Measurements from ENCODE around the gene SPEF1.

DNA sequence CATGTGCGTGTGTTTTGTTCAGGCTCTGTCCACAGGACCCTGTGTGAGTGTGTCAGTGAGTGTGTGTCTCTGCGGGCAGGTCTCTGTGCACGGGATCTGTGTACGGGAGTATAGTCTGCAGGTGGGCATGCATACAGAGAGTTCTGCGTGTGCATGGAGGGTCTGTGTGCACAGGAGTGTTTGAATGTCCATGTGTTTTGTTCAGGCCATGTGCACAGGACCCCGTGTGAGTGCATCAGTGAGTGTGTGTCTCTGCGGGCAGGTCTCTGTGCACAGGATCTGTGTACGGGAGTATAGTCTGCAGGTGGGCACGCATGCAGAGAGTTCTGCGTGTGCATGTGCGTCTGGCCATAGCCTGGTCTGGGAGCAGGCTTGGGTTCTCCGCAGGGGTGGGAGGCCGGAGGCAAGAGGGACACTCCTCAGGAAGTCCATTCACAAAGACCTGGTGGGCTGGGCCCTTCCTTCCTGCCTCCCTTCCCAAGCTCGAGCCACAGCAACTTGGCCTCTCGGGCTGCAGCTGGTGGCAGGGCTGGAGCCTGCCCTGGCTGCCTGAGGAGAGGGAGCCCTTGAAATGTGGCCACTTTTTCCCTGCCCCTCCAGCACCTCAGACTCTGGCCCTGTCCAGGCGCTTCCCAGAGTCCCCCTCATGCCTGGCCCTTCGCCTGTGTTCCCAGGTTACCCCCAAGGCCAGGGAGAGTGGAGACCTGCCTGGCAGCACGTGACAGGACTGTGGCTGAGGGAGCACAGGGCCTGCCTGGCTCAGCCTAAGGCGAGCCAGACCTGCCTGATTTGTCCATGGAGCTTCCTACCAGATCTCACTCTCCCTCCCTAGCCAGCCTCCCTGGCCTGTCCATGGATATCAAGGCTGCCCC, 42.0 kb downstream of the SPEF1 start:
- TF ChIP-seq, protein P1, sequence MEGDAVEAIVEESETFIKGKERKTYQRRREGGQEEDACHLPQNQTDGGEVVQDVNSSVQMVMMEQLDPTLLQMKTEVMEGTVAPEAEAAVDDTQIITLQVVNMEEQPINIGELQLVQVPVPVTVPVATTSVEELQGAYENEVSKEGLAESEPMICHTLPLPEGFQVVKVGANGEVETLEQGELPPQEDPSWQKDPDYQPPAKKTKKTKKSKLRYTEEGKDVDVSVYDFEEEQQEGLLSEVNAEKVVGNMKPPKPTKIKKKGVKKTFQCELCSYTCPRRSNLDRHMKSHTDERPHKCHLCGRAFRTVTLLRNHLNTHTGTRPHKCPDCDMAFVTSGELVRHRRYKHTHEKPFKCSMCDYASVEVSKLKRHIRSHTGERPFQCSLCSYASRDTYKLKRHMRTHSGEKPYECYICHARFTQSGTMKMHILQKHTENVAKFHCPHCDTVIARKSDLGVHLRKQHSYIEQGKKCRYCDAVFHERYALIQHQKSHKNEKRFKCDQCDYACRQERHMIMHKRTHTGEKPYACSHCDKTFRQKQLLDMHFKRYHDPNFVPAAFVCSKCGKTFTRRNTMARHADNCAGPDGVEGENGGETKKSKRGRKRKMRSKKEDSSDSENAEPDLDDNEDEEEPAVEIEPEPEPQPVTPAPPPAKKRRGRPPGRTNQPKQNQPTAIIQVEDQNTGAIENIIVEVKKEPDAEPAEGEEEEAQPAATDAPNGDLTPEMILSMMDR (IDR thresholded peaks at IDR 0.05), result no peak
- TF ChIP-seq POLR2A (IDR thresholded peaks at IDR 0.05) (no peak), EP300 (IDR thresholded peaks at IDR 0.05) (no peak)

All from tibial nerve (tissue), 4 donors.